Stimulated activated CD4-positive, alpha-beta T cell treated with anti-CD3 and anti-CD28 coated beads, Interleukin-4, amount 100 ng/mL, for 48 hours (primary cell): Measurements from ENCODE around the gene STARD3NL.
"Not testable (repeated sequence)": the region's sequence is repeated elsewhere in the genome, so short reads cannot be mapped to it uniquely, and the experiment has no call there.

Experiments
- DNase-seq, 2 donors: peaks; one replicate each; pipeline ENCODE4 v3.0.0-alpha.2; 2020; ENCODE audit warnings: low read depth in 2 of 2

STARD3NL gene

GRCh38 chr7:38223306-38223705 lies 45.3 kb downstream of the STARD3NL start:
- no peak for DNase-seq

GRCh38 chr7:38224392-38224791 lies 46.3 kb downstream of the STARD3NL start:
- no peak for DNase-seq

GRCh38 chr7:38229386-38229785 lies 51.3 kb downstream of the STARD3NL start:
- no peak for DNase-seq

GRCh38 chr7:38229884-38230642 lies 52.0 kb downstream of the STARD3NL start:
- DNase-seq = no peak

- DNase-seq = peak; percentile 33 to 59
Measured at GRCh38 chr7:38232502-38233366, 54.7 kb downstream of the STARD3NL start.

GRCh38 chr7:38234759-38235158 lies 56.7 kb downstream of the STARD3NL start:
- not testable (repeated sequence) for DNase-seq

- no peak for DNase-seq
Measured at GRCh38 chr7:38235606-38236005, 57.6 kb downstream of the STARD3NL start.

- DNase-seq = not testable (repeated sequence)
Measured at GRCh38 chr7:38239129-38239528, 61.1 kb downstream of the STARD3NL start.

GRCh38 chr7:38241071-38241470 lies 63.0 kb downstream of the STARD3NL start:
- DNase-seq = no peak

GRCh38 chr7:38242814-38243213 lies 64.8 kb downstream of the STARD3NL start:
- no peak for DNase-seq

GRCh38 chr7:38243345-38243744 lies 65.3 kb downstream of the STARD3NL start:
- not testable (repeated sequence) for DNase-seq

GRCh38 chr7:38244516-38244915 lies 66.5 kb downstream of the STARD3NL start:
- DNase-seq = no peak

- no peak for DNase-seq
Measured at GRCh38 chr7:38245409-38245977, 67.4 kb downstream of the STARD3NL start.

- no peak for DNase-seq
Measured at GRCh38 chr7:38248069-38248567, 70.1 kb downstream of the STARD3NL start.

- DNase-seq = not testable (repeated sequence)
Measured at GRCh38 chr7:38249849-38250248, 71.8 kb downstream of the STARD3NL start.

GRCh38 chr7:38257350-38257677 lies 79.3 kb downstream of the STARD3NL start:
- no peak for DNase-seq

GRCh38 chr7:38259157-38259556 lies 81.1 kb downstream of the STARD3NL start:
- not testable (repeated sequence) for DNase-seq

- not testable (repeated sequence) for DNase-seq
Measured at GRCh38 chr7:38261601-38262000, 83.6 kb downstream of the STARD3NL start.

GRCh38 chr7:38262026-38262425 lies 84.0 kb downstream of the STARD3NL start:
- not testable (repeated sequence) for DNase-seq

- DNase-seq = no peak
Measured at GRCh38 chr7:38262545-38262944, 84.5 kb downstream of the STARD3NL start.

GRCh38 chr7:38263274-38263673 lies 85.2 kb downstream of the STARD3NL start:
- not testable (repeated sequence) for DNase-seq

GRCh38 chr7:38264602-38265001 lies 86.6 kb downstream of the STARD3NL start:
- not testable (repeated sequence) for DNase-seq
